HepG2 (cell line): ENCODE results near the gene RARS2. TPM values are rescaled to one million over a fixed set of nuclear protein-coding genes. Genes with fewer than 3 reads are reported as not detected.

Source experiments
- ATF1 ChIP-seq: IDR thresholded peaks from 2 replicates; pipeline ENCODE4 v1.6.1; 2016; ENCODE audit warnings: mild to moderate bottlenecking, control low read depth
- CCAR2 ChIP-seq: fragments of 200-400 bp; formaldehyde crosslinking; optimal IDR thresholded peaks from 2 replicates; pipeline ENCODE3; 2018; ENCODE audit warnings: low read depth, mild to moderate bottlenecking, low read length, moderate library complexity
- CHD2 ChIP-seq: IDR thresholded peaks from 2 replicates; pipeline ENCODE4 v1.6.1; 2011; ENCODE audit warnings: low read depth, low read length, improper control_type of control experiment
- ETV5 ChIP-seq: IDR thresholded peaks from 2 replicates; pipeline ENCODE4 v1.6.1; 2018; ENCODE audit warnings: missing biosample characterization, missing genetic modification reagents, inconsistent platforms, borderline replicate concordance
- GMEB2 ChIP-seq: IDR thresholded peaks from 2 replicates; pipeline ENCODE4 v1.6.1; 2016; ENCODE audit warnings: missing biosample characterization, missing genetic modification reagents, low read depth
- LCORL ChIP-seq, 2 experiments: fragments of 450-650 bp in 1 of 2; sonication (generic) in 1 of 2; formaldehyde crosslinking in 1 of 2; IDR thresholded peaks; 2 replicates each; pipeline versions ENCODE4 v1.5.0 to v1.6.1; 2017 to 2020; ENCODE audit warnings: antibody characterized with exemption in 1 of 2, missing genetic modification reagents in 1 of 2
- NFE2 ChIP-seq: sonication (generic); formaldehyde crosslinking; IDR thresholded peaks from 2 replicates; pipeline ENCODE4 v1.4.0; 2020; ENCODE audit warnings: missing genetic modification reagents
- NFKBIZ ChIP-seq: IDR thresholded peaks from 2 replicates; pipeline ENCODE4 v1.6.1; 2018; ENCODE audit warnings: missing genetic modification reagents, missing compliant biosample characterization
- RBFOX2 ChIP-seq: fragments of 200-400 bp; formaldehyde crosslinking; IDR thresholded peaks from 2 replicates; pipeline ENCODE4 v1.6.1; 2017; ENCODE audit warnings: low read depth, mild to moderate bottlenecking, low read length
- SSRP1 ChIP-seq: IDR thresholded peaks from 2 replicates; pipeline ENCODE4 v1.6.1; 2016; ENCODE audit warnings: control low read depth
- STAG1 ChIP-seq: sonication (generic); formaldehyde crosslinking; IDR thresholded peaks from 2 replicates; pipeline ENCODE4 v1.4.0; 2020; ENCODE audit warnings: missing genetic modification reagents
- TP53 ChIP-seq: sonication (generic); formaldehyde crosslinking; conservative IDR thresholded peaks from 2 replicates; pipeline ENCODE4 v1.4.0; 2020; ENCODE audit warnings: missing genetic modification reagents
- USF2 ChIP-seq, 2 experiments: sonication (generic) in 1 of 2; formaldehyde crosslinking in 1 of 2; IDR thresholded peaks; 2 replicates each; pipeline versions ENCODE4 v1.5.1 to v1.6.1; 2011 to 2020; ENCODE audit warnings: borderline replicate concordance in 1 of 2, low read depth in 1 of 2, low read length in 1 of 2, mild to moderate bottlenecking in 1 of 2, missing genetic modification reagents in 1 of 2, moderate library complexity in 1 of 2
- YY1 ChIP-seq: IDR thresholded peaks from 2 replicates; pipeline ENCODE4 v1.6.1; 2011; ENCODE audit warnings: low read length, low read depth, moderate library complexity, mild to moderate bottlenecking; ENCODE audit not compliant: insufficient read depth, insufficient replicate concordance
- ZFY ChIP-seq: sonication (generic); formaldehyde crosslinking; IDR thresholded peaks from 2 replicates; pipeline ENCODE4 v1.4.0; 2020; ENCODE audit warnings: missing genetic modification reagents
- ZNF138 ChIP-seq: sonication (generic); formaldehyde crosslinking; IDR thresholded peaks from 2 replicates; pipeline ENCODE4 v1.5.0; 2020; ENCODE audit warnings: mild to moderate bottlenecking, low read depth, missing genetic modification reagents
- ZNF160 ChIP-seq: sonication (generic); formaldehyde crosslinking; IDR thresholded peaks from 2 replicates; pipeline ENCODE4 v1.8.0; 2022; ENCODE audit warnings: mild to moderate bottlenecking, inconsistent platforms, missing genetic modification reagents
- ZNF530 ChIP-seq: sonication (generic); formaldehyde crosslinking; IDR thresholded peaks from 2 replicates; pipeline ENCODE4 v1.5.0; 2020; ENCODE audit warnings: low read depth, mild to moderate bottlenecking, missing genetic modification reagents
- ZNF562 ChIP-seq: sonication (generic); formaldehyde crosslinking; IDR thresholded peaks from 2 replicates; pipeline ENCODE4 v1.8.0; 2022; ENCODE audit warnings: missing genetic modification reagents, borderline replicate concordance
- ZNF792 ChIP-seq: IDR thresholded peaks from 2 replicates; pipeline ENCODE4 v1.6.1; 2016
- ZNF891 ChIP-seq: sonication (generic); formaldehyde crosslinking; IDR thresholded peaks from 2 replicates; pipeline ENCODE4 v1.5.0; 2020; ENCODE audit warnings: mild to moderate bottlenecking, missing genetic modification reagents
- polyA plus RNA-seq, 8 experiments: library from polyadenylated mRNA; depleted of rRNA in 3 of 8; stranded (reverse) in 7 of 8; unstranded in 1 of 8; fragments of >200 nt; fragmentation: Illumina TruSeq in 4 of 8; extraction: Trizol in 4 of 8; gene quantifications; 2 replicates each; pipeline versions ENCODE4 v1.2.1 to v1.2.3, GENCODE V29; 2011 to 2016; ENCODE audit warnings: low read depth in 4 of 8, missing spikeins in 1 of 8, mixed read lengths in 1 of 8; ENCODE audit not compliant: insufficient read depth in 1 of 8
- total RNA-seq, 5 experiments: library from RNA; depleted of rRNA; stranded (reverse); fragments of >200 nt; fragmentation: Illumina TruSeq; extraction: Trizol; gene quantifications; 2 replicates each; pipeline ENCODE4 v1.2.3, GENCODE V29; 2016; ENCODE audit warnings: low read depth in 1 of 5
- TF ChIP-seq, protein P1 (sequence below): sonication (generic); formaldehyde crosslinking; IDR thresholded peaks from 2 replicates; pipeline ENCODE4 v1.4.0; 2020; ENCODE audit warnings: missing genetic modification reagents, borderline replicate concordance

Gene RARS2
- total and polyA plus RNA-seq, 2 of the 13 experiments (the other 11 are each of a cell fraction or from before 2014, with no cell fraction given): 23.4 to 80.1 TPM

GRCh38 chr6:87472525-87473418 lies 117.0 kb downstream of the RARS2 start, which contains the start of gene SLC35A1 (continued):
- TF ChIP-seq, protein P1, sequence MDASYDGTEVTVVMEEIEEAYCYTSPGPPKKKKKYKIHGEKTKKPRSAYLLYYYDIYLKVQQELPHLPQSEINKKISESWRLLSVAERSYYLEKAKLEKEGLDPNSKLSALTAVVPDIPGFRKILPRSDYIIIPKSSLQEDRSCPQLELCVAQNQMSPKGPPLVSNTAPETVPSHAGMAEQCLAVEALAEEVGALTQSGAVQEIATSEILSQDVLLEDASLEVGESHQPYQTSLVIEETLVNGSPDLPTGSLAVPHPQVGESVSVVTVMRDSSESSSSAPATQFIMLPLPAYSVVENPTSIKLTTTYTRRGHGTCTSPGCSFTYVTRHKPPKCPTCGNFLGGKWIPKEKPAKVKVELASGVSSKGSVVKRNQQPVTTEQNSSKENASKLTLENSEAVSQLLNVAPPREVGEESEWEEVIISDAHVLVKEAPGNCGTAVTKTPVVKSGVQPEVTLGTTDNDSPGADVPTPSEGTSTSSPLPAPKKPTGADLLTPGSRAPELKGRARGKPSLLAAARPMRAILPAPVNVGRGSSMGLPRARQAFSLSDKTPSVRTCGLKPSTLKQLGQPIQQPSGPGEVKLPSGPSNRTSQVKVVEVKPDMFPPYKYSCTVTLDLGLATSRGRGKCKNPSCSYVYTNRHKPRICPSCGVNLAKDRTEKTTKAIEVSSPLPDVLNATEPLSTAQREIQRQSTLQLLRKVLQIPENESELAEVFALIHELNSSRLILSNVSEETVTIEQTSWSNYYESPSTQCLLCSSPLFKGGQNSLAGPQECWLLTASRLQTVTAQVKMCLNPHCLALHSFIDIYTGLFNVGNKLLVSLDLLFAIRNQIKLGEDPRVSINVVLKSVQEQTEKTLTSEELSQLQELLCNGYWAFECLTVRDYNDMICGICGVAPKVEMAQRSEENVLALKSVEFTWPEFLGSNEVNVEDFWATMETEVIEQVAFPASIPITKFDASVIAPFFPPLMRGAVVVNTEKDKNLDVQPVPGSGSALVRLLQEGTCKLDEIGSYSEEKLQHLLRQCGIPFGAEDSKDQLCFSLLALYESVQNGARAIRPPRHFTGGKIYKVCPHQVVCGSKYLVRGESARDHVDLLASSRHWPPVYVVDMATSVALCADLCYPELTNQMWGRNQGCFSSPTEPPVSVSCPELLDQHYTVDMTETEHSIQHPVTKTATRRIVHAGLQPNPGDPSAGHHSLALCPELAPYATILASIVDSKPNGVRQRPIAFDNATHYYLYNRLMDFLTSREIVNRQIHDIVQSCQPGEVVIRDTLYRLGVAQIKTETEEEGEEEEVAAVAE (CRISPR knock-in tag): peak; percentile 73; the same call in 1 of the 2 replicates
- TF ChIP-seq SSRP1 (CRISPR knock-in tag) (no peak), ZNF562 (CRISPR knock-in tag) (no peak), YY1 (peak; percentile 86), ZFY (CRISPR knock-in tag) (peak; percentile 91), GMEB2 (CRISPR knock-in tag) (peak; percentile 48), ETV5 (peak; percentile 62), NFE2 (CRISPR knock-in tag) (no peak), LCORL (IDR thresholded peaks at IDR 0.05) (no peak), LCORL (CRISPR knock-in tag; IDR thresholded peaks at IDR 0.05) (no peak; the same call in 1 of the 2 replicates), ZNF160 (peak; percentile 87; the same call in 1 of the 2 replicates), CCAR2 (no peak), CHD2 (no peak), ZNF530 (no peak), ATF1 (peak; percentile 42; the same call in 1 of the 2 replicates), NFKBIZ (CRISPR knock-in tag) (peak; percentile 75), STAG1 (CRISPR knock-in tag) (no peak; the same call in none of the 2 replicates), RBFOX2 (peak; percentile 84), USF2 (IDR thresholded peaks at IDR 0.05; ENCODE audit: low read depth, low read length) (no peak), USF2 (CRISPR knock-in tag; IDR thresholded peaks at IDR 0.05; ENCODE audit: borderline replicate concordance) (no peak; the same call in 1 of the 2 replicates), ZNF891 (peak; percentile 88), TP53 (CRISPR knock-in tag) (peak; percentile 84; the same call in 1 of the 2 replicates), ZNF138 (CRISPR knock-in tag) (0 out of 2 replicates have a peak, but pooled peaks have one; percentile 61), ZNF792 (CRISPR knock-in tag) (peak; percentile 44)
